CD4-positive, alpha-beta T cell treated with Interleukin-15 for 1 hour (primary cell): Measurements from ENCODE around the gene ARHGEF40.

Experiments used
- DNase-seq: peaks from one replicate; pipeline ENCODE4 v3.0.0-alpha.2; 2020

Gene ARHGEF40

GRCh38 chr14:21136024-21136423 lies 65.9 kb downstream of the ARHGEF40 start:
- no peak for DNase-seq
